ENCODE measurements around the gene PPP2CA. TPM values are rescaled to one million over a fixed set of nuclear protein-coding genes. Genes with fewer than 3 reads are reported as not detected.
A peak's percentile ranks its signal among the peaks of the same experiment; 100 is the strongest.

Gene PPP2CA
- total RNA-seq = 103 and 118 TPM in 2 replicates

DNA sequence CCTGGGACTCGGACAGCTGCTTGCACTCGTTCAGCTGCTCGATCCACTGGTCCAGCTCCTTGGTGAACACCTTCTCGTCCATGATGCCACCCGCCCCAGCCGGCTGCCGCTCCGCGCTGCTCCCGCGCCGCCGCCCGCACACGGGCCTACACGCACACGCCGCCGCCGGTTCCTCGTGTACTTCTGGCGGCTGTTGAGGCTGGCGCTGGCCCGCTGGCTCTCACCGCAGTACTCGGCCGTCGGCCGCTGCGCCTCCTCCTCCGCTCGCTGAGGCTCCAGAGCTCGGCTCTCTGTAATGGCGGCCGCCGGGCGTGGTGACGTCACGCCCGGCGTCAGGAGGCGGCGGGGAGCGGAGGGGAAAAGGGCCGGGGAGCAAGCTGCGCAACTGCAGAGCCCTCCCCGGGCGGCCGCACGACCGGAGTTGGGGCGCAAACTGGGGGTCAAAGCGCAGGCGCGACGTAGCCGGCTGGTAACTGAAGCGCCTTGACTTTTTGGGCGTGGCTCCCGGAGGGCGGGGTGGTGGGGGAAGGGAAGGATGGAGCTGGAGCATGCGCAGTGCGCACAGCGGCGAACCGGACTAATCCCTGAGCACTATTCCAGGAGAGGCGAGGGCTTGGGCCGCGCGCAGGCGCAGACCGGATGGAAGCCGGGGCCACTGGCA, at the start of gene PPP2CA:
TSS of gene PPP2CA (minus strand) at position 294 of the 661 bp plus-strand sequence. CDS start at position 82, 212 bp downstream.
- H3K36me3 Mint-ChIP-seq (ENCODE audit: low read depth) = peaks cover 35% of the 10 kb centered on the region
- DNase-seq (peak; percentile 100), ATAC-seq (ENCODE audit: low read depth) (peak; percentile 79)
- intact Hi-C loops (cut with micrococcal nuclease) = loop anchor here (1.0 to 10.0 kb wide), 15 partner anchors 41 to 1121 kb away; partner anchors contain the start of genes CAMLG, CDKL3, DDX46 and JADE2
- H3K27ac Mint-ChIP-seq = peak within 1 kb of the TSS; percentile 95
- H3K27me3 Mint-ChIP-seq = no peaks in the 10 kb centered on the region
- H3K4me1 Mint-ChIP-seq = peaks cover 50% of the 10 kb centered on the region
- ChIA-PET POLR2A (interaction anchor here (0.5 to 3.3 kb wide), 37 partner anchors 10 to 1669 kb away, joined by 3 to 53 read pairs (median 4); partner anchors contain the start of genes C5orf24, CDKL3, HSPA4 and JADE2), CTCF (interaction anchor here (1.2 to 1.5 kb wide), 3 partner anchors 16 to 361 kb away, joined by 4 to 5 read pairs (median 5); no protein-coding TSS in a partner anchor)
- peak within 1 kb of the TSS; percentile 94 for H3K4me3 Mint-ChIP-seq
- TF ChIP-seq, protein P1, sequence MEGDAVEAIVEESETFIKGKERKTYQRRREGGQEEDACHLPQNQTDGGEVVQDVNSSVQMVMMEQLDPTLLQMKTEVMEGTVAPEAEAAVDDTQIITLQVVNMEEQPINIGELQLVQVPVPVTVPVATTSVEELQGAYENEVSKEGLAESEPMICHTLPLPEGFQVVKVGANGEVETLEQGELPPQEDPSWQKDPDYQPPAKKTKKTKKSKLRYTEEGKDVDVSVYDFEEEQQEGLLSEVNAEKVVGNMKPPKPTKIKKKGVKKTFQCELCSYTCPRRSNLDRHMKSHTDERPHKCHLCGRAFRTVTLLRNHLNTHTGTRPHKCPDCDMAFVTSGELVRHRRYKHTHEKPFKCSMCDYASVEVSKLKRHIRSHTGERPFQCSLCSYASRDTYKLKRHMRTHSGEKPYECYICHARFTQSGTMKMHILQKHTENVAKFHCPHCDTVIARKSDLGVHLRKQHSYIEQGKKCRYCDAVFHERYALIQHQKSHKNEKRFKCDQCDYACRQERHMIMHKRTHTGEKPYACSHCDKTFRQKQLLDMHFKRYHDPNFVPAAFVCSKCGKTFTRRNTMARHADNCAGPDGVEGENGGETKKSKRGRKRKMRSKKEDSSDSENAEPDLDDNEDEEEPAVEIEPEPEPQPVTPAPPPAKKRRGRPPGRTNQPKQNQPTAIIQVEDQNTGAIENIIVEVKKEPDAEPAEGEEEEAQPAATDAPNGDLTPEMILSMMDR (IDR thresholded peaks at IDR 0.05) = no peak
- no peaks in the 10 kb centered on the region for H3K9me3 Mint-ChIP-seq

DNA sequence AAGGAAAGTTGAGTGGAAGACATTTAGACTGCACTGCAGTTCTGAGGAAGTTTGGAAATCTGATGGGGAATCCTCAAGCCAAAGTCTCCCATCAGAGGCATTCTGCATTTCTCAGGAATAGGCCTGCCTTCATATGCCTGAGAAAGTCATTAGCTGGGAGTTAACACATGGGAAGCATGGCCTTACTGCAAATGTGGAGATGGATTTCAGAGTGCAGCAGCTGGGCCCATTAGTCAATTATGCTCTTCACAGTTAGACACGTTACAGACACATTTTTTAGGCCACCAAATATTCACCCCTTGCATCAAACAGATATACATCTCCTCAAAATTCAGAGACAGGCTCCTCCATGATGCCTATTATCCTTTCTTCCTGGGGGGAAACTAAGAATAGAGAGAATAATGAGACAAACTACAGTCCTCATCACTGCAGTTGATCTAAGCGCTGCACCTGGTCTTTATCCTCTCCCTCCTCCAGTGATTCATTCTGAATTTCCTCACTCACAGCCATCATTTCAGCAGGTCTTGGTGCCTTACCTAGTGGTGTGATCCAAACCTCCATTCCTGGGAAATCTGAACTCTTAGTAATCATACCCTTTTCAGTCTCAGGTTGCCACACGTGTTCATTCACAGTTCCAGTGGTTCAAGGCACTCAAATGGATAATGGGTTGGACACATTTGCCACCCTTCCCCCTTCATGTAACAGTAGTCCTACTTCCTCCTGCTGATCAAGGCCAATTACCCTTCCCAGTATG, 47.9 kb upstream of the PPP2CA start:
- Mint-ChIP-seq H3K27ac (no peak overlapping the region), H3K9me3 (peaks cover 4% of the 10 kb centered on the region), H3K36me3 (ENCODE audit: low read depth) (no peaks in the 10 kb centered on the region), H3K4me1 (no peaks in the 10 kb centered on the region), H3K27me3 (peaks cover 8% of the 10 kb centered on the region), H3K4me3 (no peak overlapping the region)
- ChIA-PET POLR2A (interaction anchor here (0.6 kb wide), 1 partner anchor 9 kb away, joined by 3 read pairs; no protein-coding TSS in a partner anchor), CTCF (no interaction called here)
- DNase-seq (no peak), ATAC-seq (ENCODE audit: low read depth) (no peak)
- intact Hi-C loops (cut with micrococcal nuclease) = no loop called here
- TF ChIP-seq, protein P1 (IDR thresholded peaks at IDR 0.05) = no peak

DNA sequence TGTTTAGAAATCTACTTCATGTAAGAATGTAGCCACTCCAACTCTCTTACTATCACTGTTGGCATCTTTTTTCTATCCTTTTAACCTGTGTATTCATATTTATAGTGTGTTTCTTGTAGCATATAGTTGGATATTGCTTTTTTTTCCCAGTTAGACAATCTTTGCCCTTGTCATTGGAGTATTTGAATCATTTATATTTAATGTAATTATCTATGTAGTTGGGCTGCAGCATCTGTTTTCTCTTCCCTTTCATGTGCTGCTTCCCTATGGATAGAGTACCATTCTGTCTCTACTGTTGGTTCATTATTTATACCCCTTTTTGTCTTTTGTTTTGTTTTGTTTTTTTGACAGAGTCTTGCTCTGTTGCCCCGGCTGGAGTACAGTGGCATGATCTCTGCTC, 45.2 kb upstream of the PPP2CA start:
- TF ChIP-seq, protein P1 (IDR thresholded peaks at IDR 0.05) = no peak
- ATAC-seq (ENCODE audit: low read depth) (no peak), DNase-seq (no peak)
- H3K4me1 Mint-ChIP-seq = no peaks in the 10 kb centered on the region
- H3K27ac Mint-ChIP-seq = no peak overlapping the region
- ChIA-PET POLR2A (no interaction called here), CTCF (no interaction called here)
- H3K4me3 Mint-ChIP-seq = no peak overlapping the region
- peaks cover 6% of the 10 kb centered on the region for H3K27me3 Mint-ChIP-seq
- intact Hi-C loops (cut with micrococcal nuclease) = no loop called here
- peaks cover 4% of the 10 kb centered on the region for H3K9me3 Mint-ChIP-seq
- H3K36me3 Mint-ChIP-seq (ENCODE audit: low read depth) = no peaks in the 10 kb centered on the region

DNA sequence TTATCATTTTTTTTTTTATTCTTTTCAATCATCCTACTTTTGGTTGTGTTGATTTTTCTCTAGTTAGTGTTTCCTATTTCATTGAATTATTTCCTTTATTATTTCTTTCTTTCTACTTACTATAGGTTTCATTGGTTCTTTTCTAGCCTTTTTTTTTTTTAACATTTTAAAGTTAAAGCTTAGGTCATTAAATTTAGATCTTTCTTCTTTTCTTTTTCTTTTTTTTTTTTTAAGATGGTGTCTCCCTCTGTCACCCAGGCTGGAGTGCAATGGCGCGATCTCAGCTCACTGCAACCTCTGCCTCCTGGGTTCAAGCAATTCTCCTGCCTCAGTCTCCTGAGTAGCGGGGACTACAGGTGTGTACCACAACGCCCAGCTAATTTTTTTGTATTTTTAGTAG, 43.0 kb upstream of the PPP2CA start:
- TF ChIP-seq, protein P1 (IDR thresholded peaks at IDR 0.05) = no peak
- H3K27ac Mint-ChIP-seq = no peak overlapping the region
- POLR2A ChIA-PET = no interaction called here

More for the DNA sequence above, 43.0 kb upstream of the PPP2CA start:
- Mint-ChIP-seq H3K4me3 (no peak overlapping the region), H3K9me3 (peaks cover 11% of the 10 kb centered on the region), H3K4me1 (no peaks in the 10 kb centered on the region), H3K36me3 (ENCODE audit: low read depth) (no peaks in the 10 kb centered on the region), H3K27me3 (peaks cover 6% of the 10 kb centered on the region)
- DNase-seq (no peak), ATAC-seq (ENCODE audit: low read depth) (no peak)
- CTCF ChIA-PET = interaction anchor here (0.6 kb wide), 1 partner anchor 394 kb away, joined by 3 read pairs; no protein-coding TSS in a partner anchor
- intact Hi-C loops (cut with micrococcal nuclease) = no loop called here
